ENCODE measurements around the gene ZNF511. TPM values are rescaled to one million over a fixed set of nuclear protein-coding genes. Genes with fewer than 3 reads are reported as not detected.

ZNF511 gene
- total and polyA plus RNA-seq, 4 donors, result 13.7 to 31.8 (median 24.2) TPM

GRCh38 chr10:133273534-133274143 is 35.1 kb upstream of the ZNF511 start:
- no peak for DNase-seq (ENCODE audit: low spot score)
- Histone ChIP-seq H3K9me3 (ENCODE audit: control insufficient read depth in 4 of 4, low read length in 3 of 4) (no peaks in the 10 kb centered on the region), H3K9ac (ENCODE audit: low read depth in 1 of 2, low read length in 2 of 2) (no peak overlapping the region), H3K4me1 (ENCODE audit: control insufficient read depth in 4 of 4, insufficient read depth in 4 of 4, low read length in 3 of 4) (peaks cover 10 to 17% (median 14%) of the 10 kb centered on the region in 4 donors), H3K27ac (ENCODE audit: low read depth in 1 of 2, low read length in 2 of 2) (no peak overlapping the region), H3K27me3 (ENCODE audit: control insufficient read depth in 4 of 4, insufficient read depth in 4 of 4, low read length in 3 of 4) (no peaks in the 10 kb centered on the region), H3K36me3 (ENCODE audit: control insufficient read depth in 4 of 4, insufficient read depth in 3 of 4, low read depth in 1 of 4, low read length in 3 of 4) (peaks cover 5 to 23% (median 7%) of the 10 kb centered on the region in 4 donors), H3K4me3 (ENCODE audit: low read depth in 1 of 3, low read length in 3 of 3) (no peak overlapping the region)
- TF ChIP-seq RXRA (IDR thresholded peaks at IDR 0.05), result no peak
- TF ChIP-seq, protein P1, sequence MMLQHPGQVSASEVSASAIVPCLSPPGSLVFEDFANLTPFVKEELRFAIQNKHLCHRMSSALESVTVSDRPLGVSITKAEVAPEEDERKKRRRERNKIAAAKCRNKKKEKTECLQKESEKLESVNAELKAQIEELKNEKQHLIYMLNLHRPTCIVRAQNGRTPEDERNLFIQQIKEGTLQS (IDR thresholded peaks at IDR 0.05), result no peak
- no peak for TF ChIP-seq SP1 (IDR thresholded peaks at IDR 0.05)
- TF ChIP-seq NR2F2 (IDR thresholded peaks at IDR 0.05), result no peak
- no peak for TF ChIP-seq FOXA1 (IDR thresholded peaks at IDR 0.05)
- no peak for TF ChIP-seq HNF4A (conservative IDR thresholded peaks at IDR 0.05)
- TF ChIP-seq, protein P2, sequence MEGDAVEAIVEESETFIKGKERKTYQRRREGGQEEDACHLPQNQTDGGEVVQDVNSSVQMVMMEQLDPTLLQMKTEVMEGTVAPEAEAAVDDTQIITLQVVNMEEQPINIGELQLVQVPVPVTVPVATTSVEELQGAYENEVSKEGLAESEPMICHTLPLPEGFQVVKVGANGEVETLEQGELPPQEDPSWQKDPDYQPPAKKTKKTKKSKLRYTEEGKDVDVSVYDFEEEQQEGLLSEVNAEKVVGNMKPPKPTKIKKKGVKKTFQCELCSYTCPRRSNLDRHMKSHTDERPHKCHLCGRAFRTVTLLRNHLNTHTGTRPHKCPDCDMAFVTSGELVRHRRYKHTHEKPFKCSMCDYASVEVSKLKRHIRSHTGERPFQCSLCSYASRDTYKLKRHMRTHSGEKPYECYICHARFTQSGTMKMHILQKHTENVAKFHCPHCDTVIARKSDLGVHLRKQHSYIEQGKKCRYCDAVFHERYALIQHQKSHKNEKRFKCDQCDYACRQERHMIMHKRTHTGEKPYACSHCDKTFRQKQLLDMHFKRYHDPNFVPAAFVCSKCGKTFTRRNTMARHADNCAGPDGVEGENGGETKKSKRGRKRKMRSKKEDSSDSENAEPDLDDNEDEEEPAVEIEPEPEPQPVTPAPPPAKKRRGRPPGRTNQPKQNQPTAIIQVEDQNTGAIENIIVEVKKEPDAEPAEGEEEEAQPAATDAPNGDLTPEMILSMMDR (IDR thresholded peaks at IDR 0.05; ENCODE audit: low read depth, low read length, missing input control), result no peak
- no peak for TF ChIP-seq GABPA (IDR thresholded peaks at IDR 0.05 in 1 of 2, conservative IDR thresholded peaks at IDR 0.05 in 1 of 2)
- no peak for TF ChIP-seq YY1 (IDR thresholded peaks at IDR 0.05)
- no peak for TF ChIP-seq REST (IDR thresholded peaks at IDR 0.05)
- no peak for TF ChIP-seq EGR1 (IDR thresholded peaks at IDR 0.05; ENCODE audit: low read depth in 2 of 2)
- no peak for TF ChIP-seq TAF1 (conservative IDR thresholded peaks at IDR 0.05)
- no peak for TF ChIP-seq FOXA2 (IDR thresholded peaks at IDR 0.05)
- TF ChIP-seq, protein P3, sequence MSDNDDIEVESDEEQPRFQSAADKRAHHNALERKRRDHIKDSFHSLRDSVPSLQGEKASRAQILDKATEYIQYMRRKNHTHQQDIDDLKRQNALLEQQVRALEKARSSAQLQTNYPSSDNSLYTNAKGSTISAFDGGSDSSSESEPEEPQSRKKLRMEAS (IDR thresholded peaks at IDR 0.05), result no peak
- TF ChIP-seq JUND (IDR thresholded peaks at IDR 0.05), result no peak
- TF ChIP-seq ZBTB33 (IDR thresholded peaks at IDR 0.05), result no peak
- no peak for TF ChIP-seq HNF4G (IDR thresholded peaks at IDR 0.05)
- no peak for TF ChIP-seq RAD21 (IDR thresholded peaks at IDR 0.05)
- 86% methylated on average over 28 of the region's 28 CpGs for WGBS
